Measurements from ENCODE around the gene NRGN. TPM values are rescaled to one million over a fixed set of nuclear protein-coding genes. Genes with fewer than 3 reads are reported as not detected.

NRGN gene
- total RNA-seq (2014; rRNA removed; shearing (Covaris generic)) = 0.80 and 0.85 TPM in 2 replicates

DNA sequence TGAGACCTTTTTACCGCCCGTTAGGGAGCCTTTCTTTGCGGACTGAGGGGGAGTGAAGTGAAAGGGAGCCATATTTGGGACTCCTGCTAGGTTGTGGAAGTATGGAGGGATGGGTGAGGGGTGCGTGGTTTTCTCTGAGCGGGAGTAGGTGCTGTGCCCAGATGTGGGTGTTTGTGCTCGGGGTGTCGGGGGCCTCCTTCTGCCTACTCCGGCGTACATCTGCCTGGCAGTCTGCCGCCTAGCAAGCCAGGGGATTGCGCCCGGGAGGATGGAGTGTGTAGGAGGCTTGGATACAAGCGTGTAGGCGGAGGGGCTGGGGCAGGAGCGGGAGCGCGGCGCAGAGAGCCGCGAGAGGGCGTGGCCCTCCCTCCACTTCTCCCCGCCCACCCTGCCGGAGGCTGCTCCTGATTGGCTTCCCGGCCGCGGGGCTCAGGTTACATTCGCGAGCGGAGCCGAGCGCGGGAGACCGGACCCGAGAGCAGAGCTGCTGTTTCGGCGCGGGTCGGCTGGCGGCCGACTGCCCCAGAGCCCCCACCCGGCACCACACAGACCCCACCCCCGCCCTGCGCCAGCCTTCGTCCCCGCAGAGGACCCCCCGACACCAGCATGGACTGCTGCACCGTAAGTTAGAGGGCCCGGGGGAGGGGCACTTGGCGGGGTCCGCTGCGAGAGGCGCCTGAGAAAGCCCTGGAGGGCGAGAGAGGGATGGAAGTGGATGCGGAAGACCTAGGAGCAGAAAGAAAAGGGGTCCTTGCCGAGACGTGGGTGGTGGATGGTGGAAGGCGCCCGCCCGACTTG is at the start of gene NRGN:
Gene NRGN (plus strand): TSS at position 464 of the 798 bp plus-strand sequence. CDS start 143 bp downstream, at position 607.
- H3K27me3 ChIP-seq (ENCODE audit: control insufficient read depth, insufficient read depth, low read length) = peaks cover 86% of the 10 kb centered on the region
- no peaks in the 10 kb centered on the region for H3K36me3 ChIP-seq (replicated peaks; ENCODE audit: control insufficient read depth, insufficient read depth, low read length)
- peak; percentile 99 for DNase-seq
- H3K4me3 ChIP-seq (ENCODE audit: insufficient read depth, low read depth, low read length) = peak within 1 kb of the TSS; percentile 47

DNA sequence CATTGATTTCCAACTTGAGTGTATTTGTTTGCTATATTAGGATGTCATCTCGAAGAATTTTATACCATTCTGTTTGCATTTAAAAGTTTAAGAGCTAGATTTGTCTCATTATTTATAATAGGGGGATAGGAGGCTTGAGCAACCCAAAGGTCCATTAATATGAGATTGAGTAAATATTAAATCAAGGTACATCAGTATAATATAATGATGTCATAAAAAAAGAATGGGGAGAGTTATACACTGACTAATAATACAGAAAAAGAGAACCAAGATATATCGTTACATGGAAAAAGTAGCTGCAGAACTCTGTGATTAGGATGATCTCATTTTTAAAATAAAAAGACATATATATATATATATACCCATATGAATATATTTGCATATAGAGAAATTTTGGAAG is 46.6 kb upstream of the NRGN start:
- Histone ChIP-seq H3K36me3 (replicated peaks; ENCODE audit: control insufficient read depth, insufficient read depth, low read length) (no peaks in the 10 kb centered on the region), H3K4me3 (ENCODE audit: insufficient read depth, low read depth, low read length) (no peak overlapping the region), H3K27me3 (ENCODE audit: control insufficient read depth, insufficient read depth, low read length) (no peaks in the 10 kb centered on the region)
- no peak for DNase-seq

DNA sequence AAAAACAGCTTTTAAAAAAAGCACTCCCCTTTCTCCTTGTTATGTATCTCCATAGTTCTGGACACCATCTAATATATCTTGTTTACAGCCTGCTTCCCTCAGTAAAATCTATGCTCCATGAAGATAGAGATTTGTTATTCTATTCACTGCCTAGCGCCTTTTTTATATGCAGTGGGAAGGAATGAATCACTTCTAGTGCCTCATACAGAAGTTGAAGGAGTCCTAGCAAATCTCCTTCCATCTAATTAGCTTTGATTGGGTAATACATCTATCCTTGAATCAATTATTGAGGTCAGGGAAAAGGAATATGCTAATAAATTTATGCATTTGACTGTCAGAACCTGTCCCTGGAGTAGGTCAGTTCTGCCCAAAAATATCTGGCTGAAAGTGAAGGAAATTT is 40.2 kb upstream of the NRGN start:
- Histone ChIP-seq H3K36me3 (replicated peaks; ENCODE audit: control insufficient read depth, insufficient read depth, low read length) (no peaks in the 10 kb centered on the region), H3K4me3 (ENCODE audit: insufficient read depth, low read depth, low read length) (no peak overlapping the region), H3K27me3 (ENCODE audit: control insufficient read depth, insufficient read depth, low read length) (no peaks in the 10 kb centered on the region)
- DNase-seq = no peak

DNA sequence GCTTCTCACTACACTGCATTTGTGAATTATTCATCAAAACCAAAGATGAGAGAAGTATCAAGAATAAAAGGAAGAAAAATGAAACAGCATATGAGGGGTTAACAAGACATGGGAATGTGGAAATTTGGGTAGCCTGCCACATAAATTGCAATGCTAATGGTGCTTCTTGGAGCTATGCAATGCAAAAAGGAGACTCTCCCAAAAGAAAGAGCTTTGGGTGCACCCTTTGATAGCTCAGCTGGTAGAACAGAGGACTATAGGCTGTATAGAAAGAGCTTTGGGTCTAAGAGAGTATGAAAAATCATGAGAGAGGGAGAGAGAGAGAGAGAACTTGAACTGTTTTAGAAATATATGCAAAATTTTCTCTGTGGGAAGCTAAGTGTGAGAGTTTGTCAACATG is 39.7 kb upstream of the NRGN start:
- H3K4me3 ChIP-seq (ENCODE audit: insufficient read depth, low read depth, low read length) = no peak overlapping the region
- DNase-seq = no peak
- H3K27me3 ChIP-seq (ENCODE audit: control insufficient read depth, insufficient read depth, low read length) = no peaks in the 10 kb centered on the region
- no peaks in the 10 kb centered on the region for H3K36me3 ChIP-seq (replicated peaks; ENCODE audit: control insufficient read depth, insufficient read depth, low read length)

DNA sequence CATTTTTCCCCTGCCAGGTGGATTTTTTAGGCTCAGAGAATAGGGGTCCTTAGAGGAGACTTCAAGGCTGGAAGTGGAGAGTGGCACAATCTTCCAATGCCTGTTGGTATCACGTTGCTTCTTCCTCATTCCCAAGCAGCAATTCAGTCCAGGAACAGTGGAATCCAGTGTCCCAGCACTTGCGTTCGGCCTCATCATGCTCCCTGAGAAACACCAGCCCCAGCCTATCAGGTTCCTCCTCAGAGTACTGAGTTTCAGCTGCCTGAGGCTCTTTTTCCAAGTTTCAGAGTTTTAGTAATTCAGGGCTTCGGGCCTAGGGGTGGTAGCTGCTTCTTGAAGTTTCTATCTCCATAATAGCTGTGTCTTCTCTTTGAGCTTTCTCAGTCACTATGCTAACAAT is 31.9 kb upstream of the NRGN start:
- no peak for DNase-seq
- no peaks in the 10 kb centered on the region for H3K36me3 ChIP-seq (replicated peaks; ENCODE audit: control insufficient read depth, insufficient read depth, low read length)
- no peaks in the 10 kb centered on the region; the same call in 1 of the 2 replicates for H3K27me3 ChIP-seq (ENCODE audit: control insufficient read depth, insufficient read depth, low read length)
- H3K4me3 ChIP-seq (ENCODE audit: insufficient read depth, low read depth, low read length) = no peak overlapping the region

DNA sequence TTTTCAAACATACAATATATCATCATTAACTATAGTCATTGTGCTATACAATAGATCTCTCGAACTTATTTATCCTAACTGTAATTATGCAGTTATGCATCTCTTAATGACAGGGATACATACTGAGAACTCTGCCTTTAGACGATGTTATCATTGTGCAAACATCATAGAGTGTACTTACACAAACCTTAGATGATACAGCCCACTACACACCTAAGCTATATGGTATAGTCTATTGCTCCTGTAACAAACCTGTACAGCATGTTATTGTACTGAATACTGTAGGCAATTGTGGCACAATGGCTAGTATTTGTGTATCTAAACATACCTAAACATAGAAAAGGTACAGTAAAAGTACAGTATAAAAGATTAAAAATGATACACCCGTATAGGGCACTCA is 27.4 kb upstream of the NRGN start:
- no peak overlapping the region for H3K4me3 ChIP-seq (ENCODE audit: insufficient read depth, low read depth, low read length)
- H3K27me3 ChIP-seq (ENCODE audit: control insufficient read depth, insufficient read depth, low read length) = peaks cover 22% of the 10 kb centered on the region
- no peak for DNase-seq
- no peaks in the 10 kb centered on the region for H3K36me3 ChIP-seq (replicated peaks; ENCODE audit: control insufficient read depth, insufficient read depth, low read length)

DNA sequence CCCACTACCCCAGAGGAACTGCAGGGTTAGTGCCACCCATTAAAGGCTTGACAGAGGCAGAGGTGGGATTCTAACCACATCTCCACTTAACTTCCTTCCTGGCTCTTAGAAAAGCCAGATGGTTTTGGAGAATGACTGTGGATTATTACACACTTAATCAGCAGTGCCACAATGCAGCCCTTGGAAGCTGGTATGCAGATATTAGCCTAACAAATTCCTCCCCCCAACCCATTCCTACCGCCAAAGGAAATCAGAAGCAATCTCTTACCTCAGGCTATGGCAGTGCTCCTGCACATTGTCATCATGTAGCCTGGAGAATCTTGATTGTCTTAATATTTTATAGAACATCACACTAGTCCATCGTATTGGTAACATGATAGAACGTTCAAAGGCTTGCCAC is 23.2 kb upstream of the NRGN start:
- Histone ChIP-seq H3K27me3 (ENCODE audit: control insufficient read depth, insufficient read depth, low read length) (peaks cover 64% of the 10 kb centered on the region), H3K4me3 (ENCODE audit: insufficient read depth, low read depth, low read length) (no peak overlapping the region), H3K36me3 (replicated peaks; ENCODE audit: control insufficient read depth, insufficient read depth, low read length) (no peaks in the 10 kb centered on the region)
- DNase-seq = no peak

DNA sequence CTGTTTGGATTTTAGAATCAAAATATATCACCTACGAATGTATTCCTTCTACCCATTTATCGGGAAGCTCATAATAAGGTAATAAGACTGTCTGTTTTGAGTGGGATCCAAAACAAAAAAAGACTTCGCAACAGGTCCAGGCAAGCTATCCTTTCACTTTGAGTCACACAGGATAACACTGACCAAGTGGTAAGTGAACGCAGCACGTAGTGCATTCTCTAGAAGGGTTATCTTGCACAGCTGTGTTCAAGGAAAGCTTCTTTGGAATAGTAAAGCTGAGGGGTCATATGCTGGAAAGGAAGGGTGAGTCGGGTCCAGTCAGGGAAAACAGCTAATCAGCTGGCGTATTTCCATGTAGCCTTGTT is 22.3 kb upstream of the NRGN start:
- Histone ChIP-seq H3K4me3 (ENCODE audit: insufficient read depth, low read depth, low read length) (no peak overlapping the region), H3K36me3 (replicated peaks; ENCODE audit: control insufficient read depth, insufficient read depth, low read length) (no peaks in the 10 kb centered on the region), H3K27me3 (ENCODE audit: control insufficient read depth, insufficient read depth, low read length) (peaks cover 72% of the 10 kb centered on the region)
- no peak for DNase-seq

DNA sequence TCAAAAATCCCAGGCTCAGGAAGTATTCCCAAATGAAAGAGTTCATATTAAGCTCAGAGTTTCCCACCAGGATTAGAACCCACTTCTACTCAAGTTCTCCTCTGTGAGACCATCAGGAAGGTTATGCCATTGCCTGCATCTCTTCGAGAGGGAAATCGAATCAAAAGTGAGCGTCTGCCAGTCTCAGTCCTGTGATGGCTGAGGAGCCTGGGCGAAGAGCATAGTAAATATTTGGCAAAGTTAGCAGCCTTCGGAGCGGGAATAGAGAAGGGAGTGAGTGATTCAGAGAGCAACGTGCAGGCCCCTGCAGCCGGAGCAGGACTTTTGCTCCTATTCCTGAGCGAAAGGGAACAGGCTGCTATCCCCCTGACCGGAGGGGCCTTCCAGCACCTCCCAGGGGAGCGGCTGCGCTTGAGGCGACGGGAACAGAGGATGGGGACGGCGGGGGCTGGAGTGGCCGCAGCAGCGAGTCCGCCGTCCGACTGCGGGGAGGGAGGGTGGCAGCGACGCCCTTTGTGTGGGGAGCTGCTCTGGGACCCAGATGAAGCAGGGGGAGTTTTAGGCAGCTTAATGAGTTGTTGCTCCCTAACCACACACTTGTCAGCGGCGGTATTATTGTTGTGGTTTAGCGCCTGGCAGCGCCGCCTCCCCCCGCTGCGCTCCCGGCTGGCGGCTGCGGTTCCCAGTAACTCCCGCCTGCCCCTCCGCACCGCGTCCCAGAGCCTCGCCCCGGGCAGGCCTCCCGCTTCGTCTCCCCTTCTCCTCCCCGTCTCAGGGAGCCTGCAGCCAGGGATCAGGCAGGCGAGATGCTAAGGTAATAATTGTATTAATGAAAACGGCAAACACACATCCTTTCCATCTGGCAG is 21.7 kb upstream of the NRGN start:
- Histone ChIP-seq H3K27me3 (ENCODE audit: control insufficient read depth, insufficient read depth, low read length) (peaks cover 77% of the 10 kb centered on the region), H3K36me3 (replicated peaks; ENCODE audit: control insufficient read depth, insufficient read depth, low read length) (no peaks in the 10 kb centered on the region), H3K4me3 (ENCODE audit: insufficient read depth, low read depth, low read length) (peak overlapping the region; percentile 29)
- DNase-seq = peak; percentile 84

DNA sequence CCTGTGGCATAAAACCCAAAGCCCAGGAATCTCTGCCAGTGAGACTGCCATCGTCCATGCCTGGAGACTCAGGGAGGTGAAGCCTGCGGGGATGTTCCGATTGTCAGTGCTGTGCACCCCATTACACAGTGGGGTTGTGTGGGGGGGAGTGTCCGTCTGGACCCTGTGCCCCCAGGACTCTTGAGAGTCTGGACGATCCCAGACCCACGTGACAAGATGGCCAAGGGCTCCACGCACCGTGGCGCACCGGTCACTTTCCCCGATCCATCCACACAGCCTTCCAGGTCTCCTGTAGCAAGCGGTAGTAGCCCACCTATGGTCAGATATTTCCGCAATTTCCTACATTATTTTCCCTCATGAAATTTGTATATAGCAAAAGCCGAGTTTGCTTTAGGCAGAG is 20.9 kb upstream of the NRGN start:
- DNase-seq = peak; percentile 38
- H3K4me3 ChIP-seq (ENCODE audit: insufficient read depth, low read depth, low read length) = peak overlapping the region; percentile 29; the same call in 1 of the 2 replicates
- H3K27me3 ChIP-seq (ENCODE audit: control insufficient read depth, insufficient read depth, low read length) = peaks cover 85% of the 10 kb centered on the region
- H3K36me3 ChIP-seq (replicated peaks; ENCODE audit: control insufficient read depth, insufficient read depth, low read length) = no peaks in the 10 kb centered on the region

DNA sequence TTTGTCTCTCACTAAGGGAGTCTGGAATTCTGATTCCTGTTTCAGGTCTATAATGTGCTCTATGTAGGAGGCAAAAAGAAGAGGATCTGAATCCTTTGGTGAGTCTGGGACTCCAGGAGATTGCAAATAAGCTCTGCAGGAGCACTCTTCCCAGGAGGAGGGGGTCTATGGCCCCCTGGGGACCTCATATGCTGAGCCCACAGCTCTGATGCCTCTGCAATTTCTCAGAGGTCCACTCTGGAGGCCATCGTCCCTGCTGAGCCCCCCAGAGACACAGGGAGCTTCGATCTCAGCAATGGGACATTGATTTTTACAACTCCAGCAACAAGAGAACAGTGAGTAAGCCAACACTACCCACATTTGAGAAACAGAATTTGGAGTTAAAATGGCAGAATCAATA is 20.2 kb upstream of the NRGN start:
- no peaks in the 10 kb centered on the region for H3K36me3 ChIP-seq (replicated peaks; ENCODE audit: control insufficient read depth, insufficient read depth, low read length)
- no peak for DNase-seq
- no peak overlapping the region for H3K4me3 ChIP-seq (ENCODE audit: insufficient read depth, low read depth, low read length)
- H3K27me3 ChIP-seq (ENCODE audit: control insufficient read depth, insufficient read depth, low read length) = peaks cover 93% of the 10 kb centered on the region

DNA sequence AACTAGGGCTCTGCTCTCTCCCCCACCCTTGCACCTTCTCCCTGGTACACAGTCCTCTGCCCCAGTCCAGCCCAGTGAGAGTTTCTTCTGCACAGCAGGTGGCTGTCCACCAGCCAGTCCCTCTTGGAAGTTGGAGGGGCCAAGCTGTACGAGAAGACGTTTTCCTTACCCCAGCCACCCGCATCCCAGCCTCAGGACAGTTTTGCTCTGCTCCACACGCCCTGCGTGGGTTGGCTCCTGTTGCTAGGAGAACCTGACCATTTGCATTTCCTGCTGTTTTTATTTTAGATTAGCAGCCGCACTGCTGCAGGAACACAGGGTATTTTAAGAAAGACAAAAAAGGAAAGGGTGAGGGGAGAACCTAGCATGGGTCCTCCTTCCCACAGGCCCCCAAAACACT is 17.6 kb upstream of the NRGN start:
- H3K27me3 ChIP-seq (ENCODE audit: control insufficient read depth, insufficient read depth, low read length) = peaks cover 78% of the 10 kb centered on the region
- H3K36me3 ChIP-seq (replicated peaks; ENCODE audit: control insufficient read depth, insufficient read depth, low read length) = no peaks in the 10 kb centered on the region
- H3K4me3 ChIP-seq (ENCODE audit: insufficient read depth, low read depth, low read length) = no peak overlapping the region
- no peak for DNase-seq

DNA sequence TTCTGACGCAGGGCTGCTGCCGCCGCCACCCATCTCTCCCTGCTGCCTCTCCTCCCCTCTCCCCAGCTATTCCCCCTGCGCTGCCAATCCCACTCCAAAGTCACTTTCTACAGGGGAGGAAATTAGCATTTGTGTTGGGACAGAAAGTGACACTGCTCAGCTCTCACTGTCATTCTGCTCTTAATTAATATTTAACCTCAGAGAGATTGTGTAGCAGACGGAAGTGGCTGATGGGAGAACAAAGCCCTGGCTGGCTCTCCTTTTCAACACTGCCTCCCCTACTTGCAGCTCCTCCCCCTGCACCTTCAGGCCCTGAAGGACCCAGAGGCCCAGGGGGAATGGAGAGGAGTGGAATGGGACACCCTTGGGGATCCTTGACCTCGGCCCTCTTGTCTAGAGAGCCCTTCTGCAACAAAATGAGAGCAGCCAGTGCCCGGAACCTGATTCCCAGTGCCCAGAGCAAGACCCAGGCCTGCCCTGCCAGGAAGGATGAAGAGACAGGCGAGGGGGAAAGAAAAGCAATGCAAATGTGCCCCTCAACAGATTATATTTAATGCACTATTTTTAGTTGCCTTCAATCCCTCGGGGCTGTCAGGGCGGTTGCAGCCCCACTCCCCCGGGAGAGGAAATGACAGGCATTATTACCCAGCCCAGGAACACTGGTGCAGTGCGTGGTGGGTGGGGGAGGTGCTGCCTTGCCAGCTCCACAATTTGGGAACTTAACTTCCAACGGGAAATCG is 14.6 kb upstream of the NRGN start:
- Histone ChIP-seq H3K36me3 (replicated peaks; ENCODE audit: control insufficient read depth, insufficient read depth, low read length) (no peaks in the 10 kb centered on the region), H3K27me3 (ENCODE audit: control insufficient read depth, insufficient read depth, low read length) (peaks cover 48% of the 10 kb centered on the region), H3K4me3 (ENCODE audit: insufficient read depth, low read depth, low read length) (no peak overlapping the region)
- no peak for DNase-seq

DNA sequence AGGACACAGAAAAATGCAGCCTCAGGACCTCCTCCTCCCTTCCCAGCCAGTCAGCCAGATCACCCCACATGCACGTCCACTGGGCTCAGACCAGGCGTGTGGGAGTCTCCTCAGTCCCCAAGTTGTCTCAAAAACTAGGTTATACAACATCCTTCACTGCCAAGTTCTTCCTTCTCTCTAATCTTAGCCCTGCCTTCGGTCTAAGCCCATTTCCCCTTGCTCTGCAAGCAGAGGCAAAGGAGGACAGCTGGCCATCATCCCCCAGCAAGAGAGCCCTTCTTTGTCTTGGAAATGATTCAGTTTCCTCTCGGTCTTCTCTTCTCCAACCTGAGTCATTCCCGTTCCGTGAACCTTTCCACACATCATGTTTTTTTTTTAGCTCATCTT is 14.0 kb upstream of the NRGN start:
- DNase-seq = no peak
- Histone ChIP-seq H3K27me3 (ENCODE audit: control insufficient read depth, insufficient read depth, low read length) (peaks cover 42% of the 10 kb centered on the region), H3K4me3 (ENCODE audit: insufficient read depth, low read depth, low read length) (no peak overlapping the region), H3K36me3 (replicated peaks; ENCODE audit: control insufficient read depth, insufficient read depth, low read length) (no peaks in the 10 kb centered on the region)

All from H7 (cell line).